ENCODE measurements around the gene NAA10. TPM values are rescaled to one million over a fixed set of nuclear protein-coding genes. Genes with fewer than 3 reads are reported as not detected.

NAA10 gene
- total RNA-seq, 4 donors from 2014 or later = 89.3 to 106 (median 95.4) TPM

GRCh38 chrX:153926552-153926857 is 8.3 kb downstream of the NAA10 start:
- no peak for DNase-seq (ENCODE audit: extremely low spot score)
- intact Hi-C loops (cut with DNase I) = no loop called here
- Histone ChIP-seq H3K9me3 (no peaks in the 10 kb centered on the region), H3K27ac (replicated peaks in 1 of 4) (peak overlapping the region; percentile 88 to 97 (median 96)), H3K4me3 (peak overlapping the region; percentile 59 to 69 (median 63)), H3K4me1 (peaks cover 46 to 75% (median 62%) of the 10 kb centered on the region in 4 donors), H3K36me3 (peaks cover 0 to 24% (median 18%) of the 10 kb centered on the region in 4 donors), H3K27me3 (no peaks in the 10 kb centered on the region)
- 50% methylated on average over 1 of the region's 4 CpGs for WGBS
- no peak for TF ChIP-seq EP300 (IDR thresholded peaks at IDR 0.05)

- Histone ChIP-seq H3K36me3 (peaks cover 0 to 18% (median 12%) of the 10 kb centered on the region in 4 donors), H3K4me3 (peak within 1 kb of the TSS; percentile 59 to 69 (median 63)), H3K27ac (replicated peaks in 1 of 4) (peak within 1 kb of the TSS; percentile 88 to 97 (median 96)), H3K27me3 (no peaks in the 10 kb centered on the region), H3K9me3 (no peaks in the 10 kb centered on the region), H3K4me1 (peaks cover 49 to 81% (median 68%) of the 10 kb centered on the region in 4 donors)
- intact Hi-C loops (cut with DNase I) = no loop called here
- DNase-seq (ENCODE audit: extremely low spot score) = no peak
- 56% methylated on average over 13 of the region's 59 CpGs for WGBS
- TF ChIP-seq CTCF (IDR thresholded peaks at IDR 0.05) = no peak
- no peak for TF ChIP-seq POLR2AphosphoS5 (IDR thresholded peaks at IDR 0.05)
- no peak for TF ChIP-seq POLR2A (IDR thresholded peaks at IDR 0.05; ENCODE audit: low read depth)
- no peak for TF ChIP-seq EP300 (IDR thresholded peaks at IDR 0.05)
Measured at GRCh38 chrX:153925739-153926551, 8.9 kb downstream of the NAA10 start, which contains the start of gene ARHGAP4. TSS of gene ARHGAP4 (minus strand) at chrX:153926264. CDS start at chrX:153926202, 62 bp downstream.

GRCh38 chrX:153925387-153925738 is 9.5 kb downstream of the NAA10 start:
- 89% methylated on average over 4 of the region's 4 CpGs for WGBS
- Histone ChIP-seq H3K36me3 (peaks cover 0 to 13% (median 6%) of the 10 kb centered on the region in 4 donors), H3K27ac (replicated peaks in 1 of 4) (peak overlapping the region in 3 of 4 donors; percentile 94 to 97 (median 97)), H3K4me1 (peaks cover 49 to 87% (median 71%) of the 10 kb centered on the region in 4 donors), H3K27me3 (no peaks in the 10 kb centered on the region), H3K9me3 (no peaks in the 10 kb centered on the region), H3K4me3 (peak overlapping the region; percentile 59 to 69 (median 63))
- TF ChIP-seq POLR2AphosphoS5 (IDR thresholded peaks at IDR 0.05) = no peak
- TF ChIP-seq CTCF (IDR thresholded peaks at IDR 0.05) = no peak
- no peak for TF ChIP-seq EP300 (IDR thresholded peaks at IDR 0.05)
- TF ChIP-seq POLR2A (IDR thresholded peaks at IDR 0.05; ENCODE audit: low read depth) = no peak
- DNase-seq (ENCODE audit: extremely low spot score) = no peak
- intact Hi-C loops (cut with DNase I) = no loop called here

GRCh38 chrX:153924149-153924861 is 10.5 kb downstream of the NAA10 start:
- H3K27ac ChIP-seq (replicated peaks in 1 of 4) = peak overlapping the region in 3 of 4 donors; percentile 16 to 59 (median 41)
- no peaks in the 10 kb centered on the region for H3K9me3 ChIP-seq
- peak overlapping the region in 1 of 4 donors; percentile 69 for H3K4me3 ChIP-seq
- H3K36me3 ChIP-seq = peaks cover 0 to 2% (median 0%) of the 10 kb centered on the region in 4 donors
- H3K4me1 ChIP-seq = peaks cover 47 to 81% (median 71%) of the 10 kb centered on the region in 4 donors
- H3K27me3 ChIP-seq = no peaks in the 10 kb centered on the region
- DNase-seq (ENCODE audit: extremely low spot score) = no peak
- WGBS = 43% methylated on average over 10 of the region's 14 CpGs
- intact Hi-C loops (cut with DNase I) = no loop called here
- no peak for TF ChIP-seq EP300 (IDR thresholded peaks at IDR 0.05)
- peak in 2 of 3 experiments; percentile 11 to 18 for TF ChIP-seq CTCF (IDR thresholded peaks at IDR 0.05)
- no peak for TF ChIP-seq POLR2A (IDR thresholded peaks at IDR 0.05; ENCODE audit: low read depth)
- TF ChIP-seq POLR2AphosphoS5 (IDR thresholded peaks at IDR 0.05) = peak; percentile 19 to 44

Measured in esophagus muscularis mucosa (tissue), 4 donors.